Loucy (cell line): Measurements from ENCODE around the gene E2F1.
A peak's percentile ranks its signal among the peaks of the same experiment; 100 is the strongest.

Experiments
- H2AFZ ChIP-seq: fragments of 200-600 bp; sonication (generic); 2 replicates; pipeline ENCODE4 v1.6.0; 2016; ENCODE audit warnings: antibody characterized with exemption, mild to moderate bottlenecking, low read length, moderate library complexity
- H3F3A ChIP-seq: fragments of 200-600 bp; 2 replicates; pipeline ENCODE4 v1.6.0; 2016; ENCODE audit warnings: antibody characterized with exemption, low read depth, mild to moderate bottlenecking
- H3K27me3 ChIP-seq: fragments of 200-600 bp; sonication (generic); 2 replicates; pipeline ENCODE4 v1.6.1; 2014; ENCODE audit warnings: low read length, mild to moderate bottlenecking; ENCODE audit not compliant: insufficient read depth, poor library complexity, severe bottlenecking
- H3K36me3 ChIP-seq: fragments of 200-600 bp; sonication (generic); 2 replicates; pipeline ENCODE4 v1.6.1; 2016; ENCODE audit warnings: low read length; ENCODE audit not compliant: insufficient read depth
- H3K4me1 ChIP-seq: fragments of 200-600 bp; sonication (generic); 2 replicates; pipeline ENCODE4 v1.5.1; 2014; ENCODE audit warnings: low read length, mild to moderate bottlenecking; ENCODE audit not compliant: insufficient read depth, poor library complexity, severe bottlenecking
- H3K4me2 ChIP-seq: fragments of 200-600 bp; sonication (generic); 2 replicates; pipeline ENCODE4 v1.6.0; 2014; ENCODE audit warnings: antibody characterized with exemption, low read length, low read depth, mild to moderate bottlenecking; ENCODE audit not compliant: poor library complexity, severe bottlenecking
- H3K4me3 ChIP-seq: fragments of 200-600 bp; sonication (generic); 2 replicates; pipeline ENCODE4 v1.5.1; 2014; ENCODE audit warnings: low read length, mild to moderate bottlenecking, mixed read lengths; ENCODE audit not compliant: poor library complexity, severe bottlenecking
- H3K79me2 ChIP-seq: fragments of 200-600 bp; sonication (generic); 2 replicates; pipeline ENCODE4 v1.6.1; 2014; ENCODE audit warnings: low read length; ENCODE audit not compliant: insufficient read depth
- H3K9ac ChIP-seq: fragments of 200-600 bp; sonication (generic); 2 replicates; pipeline ENCODE4 v1.6.0; 2014; ENCODE audit warnings: mild to moderate bottlenecking, low read depth, low read length, moderate library complexity; ENCODE audit not compliant: poor library complexity, severe bottlenecking
- H3K9me2 ChIP-seq: fragments of 200-600 bp; sonication (generic); replicated peaks from 2 replicates; pipeline ENCODE4 v1.6.1; 2016; ENCODE audit warnings: low read depth, low read length, mixed read lengths
- H3K9me3 ChIP-seq: fragments of 200-600 bp; sonication (generic); 2 replicates; pipeline ENCODE4 v1.6.1; 2014; ENCODE audit warnings: mild to moderate bottlenecking, antibody characterized with exemption, low read length, low read depth; ENCODE audit not compliant: insufficient read depth
- H4K20me1 ChIP-seq: fragments of 200-600 bp; sonication (generic); 2 replicates; pipeline ENCODE4 v1.6.0; 2014; ENCODE audit warnings: antibody characterized with exemption, low read length, mild to moderate bottlenecking; ENCODE audit not compliant: insufficient read depth, poor library complexity, severe bottlenecking
- CTCF ChIP-seq: fragments of 200-600 bp; sonication (generic); conservative IDR thresholded peaks from 2 replicates; pipeline ENCODE4 v1.5.1; 2014; ENCODE audit warnings: mild to moderate bottlenecking, antibody characterized with exemption, low read length
- EZH2phosphoT487 ChIP-seq: fragments of 200-600 bp; IDR thresholded peaks from 2 replicates; pipeline ENCODE4 v1.6.1; 2018; ENCODE audit warnings: antibody characterized with exemption, mild to moderate bottlenecking, moderate library complexity, borderline replicate concordance

E2F1 gene

GRCh38 chr20:33653218-33653899, 32.8 kb downstream of the E2F1 start:
- Histone ChIP-seq H2AFZ (no peak overlapping the region), H3K4me2 (no peak overlapping the region)

GRCh38 chr20:33651562-33652048, 34.6 kb downstream of the E2F1 start:
- H3K36me3 ChIP-seq, result no peaks in the 10 kb centered on the region
- TF ChIP-seq EZH2phosphoT487 (no peak), CTCF (no peak)
- H3K4me2 ChIP-seq, result no peak overlapping the region
- no peaks in the 10 kb centered on the region for H3K79me2 ChIP-seq
- no peaks in the 10 kb centered on the region for H3F3A ChIP-seq
- no peaks in the 10 kb centered on the region for H3K9me3 ChIP-seq
- no peak overlapping the region for H3K4me3 ChIP-seq
- H3K9ac ChIP-seq, result no peak overlapping the region
- H3K27me3 ChIP-seq, result no peaks in the 10 kb centered on the region
- no peaks in the 10 kb centered on the region for H3K9me2 ChIP-seq
- H2AFZ ChIP-seq, result no peak overlapping the region
- no peaks in the 10 kb centered on the region for H4K20me1 ChIP-seq
- H3K4me1 ChIP-seq, result no peaks in the 10 kb centered on the region

More at GRCh38 chr20:33653218-33653899, 32.8 kb downstream of the E2F1 start:
- Histone ChIP-seq H3K4me3 (no peak overlapping the region), H3K4me1 (no peaks in the 10 kb centered on the region), H3K36me3 (no peaks in the 10 kb centered on the region), H3K9ac (no peak overlapping the region), H4K20me1 (no peaks in the 10 kb centered on the region), H3F3A (no peaks in the 10 kb centered on the region), H3K9me3 (no peaks in the 10 kb centered on the region), H3K27me3 (no peaks in the 10 kb centered on the region), H3K79me2 (no peaks in the 10 kb centered on the region), H3K9me2 (no peaks in the 10 kb centered on the region)
- peak; percentile 89 for TF ChIP-seq CTCF
- TF ChIP-seq EZH2phosphoT487, result no peak

GRCh38 chr20:33650753-33651561, 35.2 kb downstream of the E2F1 start:
- no peaks in the 10 kb centered on the region for H4K20me1 ChIP-seq
- no peaks in the 10 kb centered on the region for H3K9me2 ChIP-seq
- H3K4me1 ChIP-seq, result no peaks in the 10 kb centered on the region
- H2AFZ ChIP-seq, result no peak overlapping the region
- no peaks in the 10 kb centered on the region for H3K9me3 ChIP-seq
- no peak overlapping the region for H3K9ac ChIP-seq
- H3K4me2 ChIP-seq, result no peak overlapping the region
- no peaks in the 10 kb centered on the region for H3F3A ChIP-seq
- H3K4me3 ChIP-seq, result no peak overlapping the region
- H3K27me3 ChIP-seq, result no peaks in the 10 kb centered on the region
- no peaks in the 10 kb centered on the region for H3K36me3 ChIP-seq
- no peak for TF ChIP-seq CTCF
- TF ChIP-seq EZH2phosphoT487, result no peak
- H3K79me2 ChIP-seq, result no peaks in the 10 kb centered on the region
